Measurements from ENCODE around the gene SIRT1. TPM values are rescaled to one million over a fixed set of nuclear protein-coding genes. Genes with fewer than 3 reads are reported as not detected.
"Not testable (repeated sequence)": the region's sequence is repeated elsewhere in the genome, so short reads cannot be mapped to it uniquely, and the experiment has no call there.

The SIRT1 gene
- total and polyA plus RNA-seq, 7 donors = 7.8 to 24.3 (median 16.1) TPM

- Histone ChIP-seq H3K27me3 (ENCODE audit: insufficient read depth in 3 of 3, low read length in 2 of 3) (no peaks in the 10 kb centered on the region), H3K4me3 (no peak overlapping the region), H3K4me1 (no peaks in the 10 kb centered on the region), H3K27ac (no peak overlapping the region), H3K9me3 (no peaks in the 10 kb centered on the region), H3K36me3 (ENCODE audit: insufficient read depth in 1 of 2, low read depth in 1 of 2) (no peaks in the 10 kb centered on the region)
- WGBS, 3 donors = 94 to 98% (median 96%) methylated on average over 2 of the region's 2 CpGs
- DNase-seq = no peak
- TF ChIP-seq CTCF (IDR thresholded peaks at IDR 0.05) = no peak
- no peak for ATAC-seq
- intact Hi-C loops (cut with DNase I) = no loop called here
Measured at GRCh38 chr10:67868132-67868531, 16.3 kb upstream of the SIRT1 start.

- H3K27me3 ChIP-seq (ENCODE audit: insufficient read depth in 3 of 3, low read length in 2 of 3) = no peaks in the 10 kb centered on the region
- H3K4me1 ChIP-seq = no peaks in the 10 kb centered on the region
- DNase-seq = no peak
- H3K36me3 ChIP-seq (ENCODE audit: insufficient read depth in 1 of 2, low read depth in 1 of 2) = no peaks in the 10 kb centered on the region
- no peak overlapping the region for H3K27ac ChIP-seq
- no peaks in the 10 kb centered on the region for H3K9me3 ChIP-seq
- ATAC-seq = no peak
- TF ChIP-seq CTCF (IDR thresholded peaks at IDR 0.05) = no peak
- intact Hi-C loops (cut with DNase I) = no loop called here
- no peak overlapping the region for H3K4me3 ChIP-seq
- 84 to 92% (median 84%) methylated on average over 6 of the region's 6 CpGs for WGBS, 3 donors
Measured at GRCh38 chr10:67869996-67870395, 14.5 kb upstream of the SIRT1 start.

- ATAC-seq = no peak
- intact Hi-C loops (cut with DNase I) = no loop called here
Measured at GRCh38 chr10:67875340-67876238, 8.9 kb upstream of the SIRT1 start.

GRCh38 chr10:67877421-67877820 is 7.0 kb upstream of the SIRT1 start:
- H3K9me3 ChIP-seq; H3K4me1 ChIP-seq; intact Hi-C loops (cut with DNase I); H3K4me3 ChIP-seq; H3K36me3 ChIP-seq (ENCODE audit: insufficient read depth in 1 of 2, low read depth in 1 of 2); ATAC-seq; H3K27me3 ChIP-seq (ENCODE audit: insufficient read depth in 3 of 3, low read length in 2 of 3); DNase-seq; H3K27ac ChIP-seq: not testable (repeated sequence)
- WGBS, 3 donors = 92 to 95% (median 94%) methylated on average over 11 of the region's 11 CpGs

More at GRCh38 chr10:67875340-67876238, 8.9 kb upstream of the SIRT1 start:
- Histone ChIP-seq H3K4me1 (no peaks in the 10 kb centered on the region), H3K36me3 (ENCODE audit: insufficient read depth in 1 of 2, low read depth in 1 of 2) (no peaks in the 10 kb centered on the region), H3K9me3 (no peaks in the 10 kb centered on the region), H3K27ac (no peak overlapping the region), H3K27me3 (ENCODE audit: insufficient read depth in 3 of 3, low read length in 2 of 3) (no peaks in the 10 kb centered on the region), H3K4me3 (no peak overlapping the region)
- no peak for TF ChIP-seq CTCF (IDR thresholded peaks at IDR 0.05)
- WGBS, 3 donors = 57 to 72% (median 66%) methylated on average over 3 of the region's 3 CpGs
- no peak for DNase-seq

- Histone ChIP-seq H3K36me3 (ENCODE audit: insufficient read depth in 1 of 2, low read depth in 1 of 2) (no peaks in the 10 kb centered on the region), H3K4me3 (no peak overlapping the region), H3K4me1 (no peaks in the 10 kb centered on the region), H3K9me3 (no peaks in the 10 kb centered on the region), H3K27me3 (ENCODE audit: insufficient read depth in 3 of 3, low read length in 2 of 3) (no peaks in the 10 kb centered on the region), H3K27ac (no peak overlapping the region)
- no peak for TF ChIP-seq CTCF (IDR thresholded peaks at IDR 0.05)
- 86 to 95% (median 87%) methylated on average over 7 of the region's 7 CpGs for WGBS, 3 donors
- intact Hi-C loops (cut with DNase I) = no loop called here
- no peak for DNase-seq
- ATAC-seq = no peak
Measured at GRCh38 chr10:67878133-67878532, 6.3 kb upstream of the SIRT1 start.

Data from psoas muscle (tissue), 8 donors.